Measurements from ENCODE around the gene TCP11L2.
"Not testable (repeated sequence)": the region's sequence is repeated elsewhere in the genome, so short reads cannot be mapped to it uniquely, and the experiment has no call there.

The TCP11L2 gene

DNA sequence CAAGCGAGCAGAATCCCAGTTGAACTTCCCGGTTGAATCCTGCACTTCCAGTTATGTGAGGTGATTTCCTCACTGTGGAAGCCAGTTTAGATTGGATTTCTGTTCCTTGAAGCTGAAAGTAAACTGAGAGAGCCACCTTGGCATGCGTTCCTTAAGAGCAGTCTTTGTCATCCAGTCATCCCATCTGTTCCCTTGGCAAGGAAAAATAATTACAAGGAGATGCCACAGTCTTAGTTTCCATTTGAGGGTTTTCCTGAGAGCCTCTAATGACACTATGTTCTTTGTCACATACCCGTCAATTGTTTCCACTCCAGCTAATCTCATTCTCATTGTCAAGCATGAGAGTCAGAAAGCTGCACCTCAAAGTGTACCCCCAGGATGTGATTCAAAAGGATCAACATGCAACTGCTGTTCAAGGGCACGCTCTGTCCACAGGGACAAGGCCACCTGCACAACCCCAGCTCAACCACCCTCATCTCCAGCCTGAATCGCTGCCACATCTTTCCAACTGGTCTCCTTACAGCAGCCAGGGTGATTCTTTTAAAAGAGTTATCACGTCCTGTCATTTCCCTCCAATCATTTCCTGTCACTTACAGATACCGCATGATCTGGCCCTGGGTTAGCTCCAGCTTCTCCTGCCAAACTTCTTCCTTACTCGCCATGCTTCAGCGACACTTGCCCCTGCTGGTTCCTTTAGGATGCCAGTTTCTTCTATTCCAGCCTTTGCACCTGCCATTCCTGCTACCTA is 18.0 kb upstream of the TCP11L2 start:
- no peak for DNase-seq

- DNase-seq, result no peak
Measured at GRCh38 chr12:106285982-106286381, 16.6 kb upstream of the TCP11L2 start.

DNA sequence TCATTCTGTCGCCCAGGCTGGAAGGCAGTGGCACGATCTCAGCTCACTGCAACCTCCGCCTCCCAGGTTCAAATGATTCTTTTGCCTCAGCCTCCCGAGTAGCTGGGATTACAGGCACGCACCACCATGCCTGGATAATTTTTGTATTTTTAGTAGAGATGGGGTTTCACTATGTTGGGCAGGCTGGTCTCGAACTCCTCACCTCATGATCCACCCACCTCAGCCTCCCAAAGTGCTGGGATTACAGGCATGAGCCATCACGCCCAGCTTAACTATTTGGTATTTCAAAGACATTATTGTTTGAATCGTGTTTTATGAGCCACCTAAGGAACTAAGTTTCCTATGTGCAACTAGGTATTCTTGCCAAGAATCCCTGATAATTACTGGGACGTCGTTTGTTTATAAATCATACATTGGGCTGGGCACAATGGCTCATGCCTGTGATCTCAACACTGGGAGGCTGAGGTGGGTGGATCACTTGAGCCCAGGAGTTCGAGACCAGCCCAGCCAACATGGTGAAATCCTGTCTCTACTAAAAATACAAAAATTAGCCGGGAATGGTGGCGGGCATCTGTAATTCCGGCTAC is 15.9 kb upstream of the TCP11L2 start:
- DNase-seq, result not testable (repeated sequence)

GRCh38 chr12:106287364-106287763 is 15.2 kb upstream of the TCP11L2 start:
- DNase-seq, result no peak

DNA sequence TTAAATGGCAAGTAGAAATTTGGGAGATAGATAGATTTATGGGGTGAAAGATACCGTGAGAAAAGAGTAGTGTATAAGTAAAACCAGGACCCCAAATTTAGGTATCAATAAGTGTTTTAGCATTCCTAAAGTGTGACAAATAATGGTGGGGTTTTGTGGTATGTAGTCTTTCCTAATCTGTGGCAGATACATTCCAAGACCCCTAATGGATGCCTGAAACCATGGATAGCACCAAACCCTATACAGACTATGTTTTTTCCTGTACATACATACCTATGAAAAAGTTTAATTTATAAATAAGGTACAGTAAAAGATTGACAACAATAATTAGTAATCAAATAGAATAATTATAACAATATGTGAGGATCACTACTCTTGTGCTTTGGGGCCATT is 14.4 kb upstream of the TCP11L2 start:
- DNase-seq, result no peak

DNA sequence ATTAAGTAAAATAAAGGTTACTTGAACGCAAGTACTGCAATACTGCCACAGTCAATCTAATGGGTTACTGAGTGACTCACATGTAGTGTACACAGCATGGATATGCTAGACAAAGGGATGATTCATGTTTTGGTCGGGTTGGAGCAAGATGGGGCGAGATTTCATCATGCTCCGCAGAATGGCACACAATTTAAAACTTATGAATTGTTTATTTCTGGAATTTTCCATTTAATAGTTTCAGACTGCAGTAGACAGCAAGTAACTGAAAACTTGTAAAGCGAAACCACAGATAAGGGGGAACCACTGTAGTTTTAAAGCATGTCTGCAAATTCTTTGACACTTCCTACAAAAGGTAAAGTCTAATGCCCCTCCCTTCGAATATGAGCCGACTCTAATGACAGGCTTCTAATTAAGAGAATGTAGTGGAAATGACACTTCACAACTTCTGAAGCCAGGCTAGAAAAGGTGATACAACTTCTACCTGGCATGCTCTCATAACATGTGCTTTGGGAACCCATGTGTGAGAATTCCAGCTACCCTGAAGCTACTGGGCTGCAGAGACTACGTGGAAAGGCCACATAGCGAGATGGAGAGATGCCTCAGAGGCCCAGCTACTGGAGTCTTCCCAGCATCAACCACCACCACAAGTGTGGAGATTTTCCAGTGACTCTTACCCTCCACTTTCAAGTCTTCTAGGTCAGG is 13.9 kb upstream of the TCP11L2 start:
- no peak for DNase-seq

DNA sequence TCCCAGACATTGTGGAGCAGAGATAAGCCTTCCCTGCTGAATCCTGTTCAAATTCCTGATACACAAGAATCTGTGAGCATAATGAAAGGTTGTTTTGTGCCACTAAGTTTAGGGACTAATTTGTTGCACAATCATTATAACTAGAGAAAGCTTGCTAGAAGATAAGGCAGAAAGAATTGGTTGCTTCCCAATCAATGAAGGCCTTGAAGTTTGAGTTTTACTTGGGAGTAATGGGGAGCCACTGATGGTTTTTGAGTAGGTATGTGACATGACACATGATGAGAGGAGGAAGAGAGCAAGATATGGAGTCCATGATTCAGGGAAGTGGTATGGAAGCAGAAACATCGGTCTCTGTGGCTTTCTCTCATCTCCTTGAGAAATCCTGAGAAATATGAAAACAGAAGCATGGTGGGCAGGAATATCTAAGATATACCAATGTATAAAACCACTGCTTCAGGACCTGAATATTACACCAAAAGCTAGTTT is 13.3 kb upstream of the TCP11L2 start:
- no peak for DNase-seq

GRCh38 chr12:106290666-106291065 is 11.9 kb upstream of the TCP11L2 start:
- no peak for DNase-seq

- DNase-seq, result no peak
Measured at GRCh38 chr12:106291342-106291741, 11.2 kb upstream of the TCP11L2 start.

DNA sequence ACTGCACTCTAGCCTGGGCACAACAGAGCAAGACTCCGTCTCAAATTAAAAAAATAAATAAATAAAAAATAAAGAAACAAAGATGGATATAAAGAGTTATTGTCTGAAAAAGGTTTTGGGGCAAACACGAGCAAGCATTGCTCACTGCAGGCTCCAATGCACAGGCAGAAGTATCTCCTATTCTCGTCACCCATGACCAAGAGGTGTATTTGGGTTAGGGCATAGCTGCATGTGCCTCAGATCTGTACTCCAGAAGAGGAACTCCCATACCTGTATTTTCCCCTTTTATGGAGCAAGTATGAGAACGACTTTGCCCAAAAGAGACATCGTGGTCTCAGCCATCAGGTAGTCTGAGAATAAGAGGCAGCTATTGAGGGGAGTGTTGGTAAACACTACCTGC is 10.2 kb upstream of the TCP11L2 start:
- DNase-seq, result no peak

- no peak for DNase-seq
Measured at GRCh38 chr12:106296179-106296877, 6.2 kb upstream of the TCP11L2 start.

DNA sequence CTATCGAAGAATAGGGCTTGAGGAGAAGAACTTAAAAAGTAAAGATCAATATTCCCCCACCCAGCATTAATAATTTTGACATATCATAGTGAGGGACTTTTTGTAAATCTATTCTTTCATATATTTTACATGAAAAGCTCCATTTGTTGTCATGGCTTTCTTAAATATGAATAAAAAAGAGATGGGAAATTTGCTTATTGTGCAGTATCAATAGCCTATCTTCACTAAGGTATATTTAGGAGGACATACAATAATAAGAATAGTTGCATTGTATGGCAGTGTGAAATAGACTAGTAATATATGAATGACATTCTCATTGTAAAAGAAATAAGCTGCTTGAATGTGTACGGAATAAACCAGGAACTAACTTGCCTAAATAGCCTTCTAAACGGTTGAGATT is 5.5 kb upstream of the TCP11L2 start:
- no peak for DNase-seq

- no peak for DNase-seq
Measured at GRCh38 chr12:106297681-106298080, 4.9 kb upstream of the TCP11L2 start.

DNA sequence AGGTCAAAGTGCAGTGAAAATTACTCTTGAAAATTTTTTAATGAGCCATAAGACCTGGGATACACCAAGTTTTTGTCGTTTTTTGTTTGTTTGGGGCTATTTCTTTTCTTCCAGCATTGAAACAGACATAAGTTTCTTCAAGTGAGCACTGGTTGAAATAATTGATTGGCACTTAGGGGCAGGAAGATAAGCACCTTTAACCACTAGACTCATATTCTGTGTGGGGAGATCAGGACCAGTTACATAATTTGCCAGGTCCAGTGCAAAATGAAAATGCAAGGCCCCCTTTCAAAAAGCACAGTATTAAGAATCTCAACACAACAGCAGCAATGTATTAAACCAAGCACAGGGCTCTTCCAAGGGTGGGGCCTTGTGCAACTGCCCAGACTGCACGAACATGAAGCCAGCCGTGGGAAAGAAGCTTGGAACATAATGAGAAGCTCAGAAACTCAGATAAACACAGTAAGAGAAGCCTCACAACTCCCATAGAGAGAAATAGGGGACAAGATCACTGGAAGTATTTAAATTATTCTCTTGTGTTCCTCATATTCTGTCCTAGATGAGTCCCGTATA is 3.2 kb upstream of the TCP11L2 start:
- DNase-seq, result no peak

DNA sequence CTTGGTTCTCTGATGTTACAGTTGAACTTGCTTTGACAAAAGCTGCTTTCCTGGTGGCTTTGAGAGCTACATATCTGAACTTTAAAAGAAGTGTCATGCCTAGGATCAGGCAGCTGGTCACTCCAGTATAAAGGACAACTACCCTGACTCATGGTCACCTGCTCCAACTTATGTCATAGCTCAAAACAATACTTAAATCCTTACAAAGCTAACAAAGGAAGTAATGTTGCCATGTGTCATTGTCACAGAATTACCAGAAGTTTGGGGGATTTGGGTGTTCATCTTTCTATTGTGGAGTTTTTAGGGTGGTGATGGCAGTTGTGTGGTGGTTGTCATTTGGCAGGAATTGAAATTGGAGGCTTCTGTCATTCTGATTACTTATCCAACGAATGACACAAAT is 1.8 kb upstream of the TCP11L2 start:
- DNase-seq, result no peak

DNA sequence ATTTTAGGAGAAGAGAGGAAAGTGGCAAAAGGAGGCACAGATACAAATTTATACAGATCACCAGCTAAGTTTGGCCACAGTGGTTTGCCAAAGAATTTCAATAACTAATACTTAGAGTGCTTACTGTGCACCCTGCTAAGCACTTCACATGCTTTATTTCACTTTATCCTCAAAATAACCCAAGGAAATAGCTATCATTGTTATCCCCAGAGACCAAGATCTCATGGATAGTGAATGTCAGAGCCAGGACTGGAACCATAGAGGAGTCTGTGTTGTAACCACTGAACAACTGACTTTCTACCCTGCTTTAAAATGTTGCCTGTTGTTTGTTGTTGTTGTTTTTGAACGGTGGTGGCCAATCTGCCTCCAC is 1.3 kb upstream of the TCP11L2 start:
- no peak for DNase-seq

GRCh38 chr12:106301611-106302321 is 767 bp upstream of the TCP11L2 start:
- no peak for DNase-seq

DNA sequence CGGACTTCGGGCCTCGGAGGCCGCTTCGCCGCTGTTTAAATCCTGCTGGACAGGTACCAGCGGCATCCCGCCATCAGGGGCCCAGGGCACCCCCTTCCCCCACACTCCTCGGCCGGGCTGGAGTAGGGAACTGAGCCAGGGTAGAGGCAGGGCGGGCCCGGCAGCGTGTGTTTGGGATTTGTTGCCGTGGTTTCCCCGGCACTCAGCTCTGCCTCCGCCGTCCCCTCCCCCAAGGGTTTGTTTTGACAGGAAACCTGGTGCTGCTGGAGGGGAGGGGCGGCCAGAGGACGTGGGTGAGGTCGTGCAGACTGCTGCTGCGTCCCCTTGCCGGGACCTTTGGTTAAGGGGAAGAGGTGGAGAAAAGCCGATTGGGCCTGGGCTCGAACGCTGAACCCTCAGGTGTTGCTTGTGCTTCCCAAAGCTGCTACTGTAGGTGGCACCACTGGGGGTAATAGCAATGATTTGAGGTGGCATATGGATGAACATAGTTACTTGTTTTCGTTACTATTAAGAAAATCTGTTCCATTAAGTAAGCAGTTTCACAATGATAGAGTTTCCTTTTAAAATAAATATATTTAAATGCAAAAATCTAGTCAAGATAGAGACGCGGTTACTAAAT is 778 bp downstream of the TCP11L2 start:
- DNase-seq, result no peak

DNA sequence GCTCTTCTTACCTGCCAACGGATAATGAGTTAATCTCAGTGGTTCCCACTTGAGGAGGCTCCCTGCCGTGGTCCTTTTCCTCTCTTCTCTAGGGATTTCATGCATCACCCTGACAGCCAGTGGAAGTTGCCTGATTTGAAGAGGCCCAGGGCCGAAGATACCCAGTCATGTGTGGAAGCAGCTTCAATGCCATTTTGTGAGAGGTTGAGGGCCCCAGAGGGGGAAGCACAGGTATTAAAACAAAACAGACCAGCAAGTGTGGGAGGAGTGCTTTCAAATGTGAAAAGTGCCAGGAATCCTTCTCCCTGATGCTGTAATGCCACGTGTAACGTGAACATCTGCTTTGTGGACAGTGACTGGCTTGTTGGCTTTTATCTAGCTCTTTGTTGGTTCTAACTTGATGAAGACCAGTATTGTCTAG is 1.5 kb downstream of the TCP11L2 start:
- DNase-seq, result no peak

GRCh38 chr12:106304797-106305196 is 2.3 kb downstream of the TCP11L2 start:
- no peak for DNase-seq

GRCh38 chr12:106305376-106305775 is 2.8 kb downstream of the TCP11L2 start:
- DNase-seq, result no peak

- DNase-seq, result no peak
Measured at GRCh38 chr12:106307181-106307580, 4.6 kb downstream of the TCP11L2 start.
